K562 (cell line): ENCODE results near the gene NYAP1. TPM values are rescaled to one million over a fixed set of nuclear protein-coding genes. Genes with fewer than 3 reads are reported as not detected.

Source experiments
- ARNT ChIP-seq, 2 experiments: fragments of 450-650 bp; IDR thresholded peaks; 2 replicates each; pipeline ENCODE4 v1.6.1; 2016; ENCODE audit warnings: mild to moderate bottlenecking in 1 of 2
- BACH1 ChIP-seq: fragments of 200-800 bp; sonication (Bioruptor generic); IDR thresholded peaks from 2 replicates; pipeline ENCODE4 v1.6.1; 2016; ENCODE audit warnings: missing genetic modification characterization, missing compliant biosample characterization
- BHLHE40 ChIP-seq: IDR thresholded peaks from 2 replicates; pipeline ENCODE4 v1.6.1; 2011; ENCODE audit warnings: low read length, improper control_type of control experiment
- CBFA2T2 ChIP-seq: fragments of 450-650 bp; conservative IDR thresholded peaks from 2 replicates; pipeline ENCODE4 v1.6.1; 2017; ENCODE audit warnings: mild to moderate bottlenecking
- FOXJ2 ChIP-seq: fragments of 200-800 bp; sonication (Bioruptor generic); IDR thresholded peaks from 2 replicates; pipeline ENCODE4 v1.6.1; 2016; ENCODE audit warnings: missing genetic modification characterization, missing compliant biosample characterization
- FOXO4 ChIP-seq: fragments of 450-650 bp; formaldehyde crosslinking; IDR thresholded peaks from 2 replicates; pipeline ENCODE4 v1.4.0; 2020; ENCODE audit warnings: mild to moderate bottlenecking, moderate library complexity
- GATA2 ChIP-seq: sonication (generic); formaldehyde crosslinking; IDR thresholded peaks from 2 replicates; pipeline ENCODE4 v1.4.0; 2020; ENCODE audit warnings: mild to moderate bottlenecking, missing genetic modification reagents
- HMGXB4 ChIP-seq: sonication (generic); formaldehyde crosslinking; IDR thresholded peaks from 2 replicates; pipeline ENCODE4 v1.8.1; 2023; ENCODE audit warnings: mild to moderate bottlenecking, missing genetic modification reagents
- JUND ChIP-seq, 2 experiments: IDR thresholded peaks; 2 replicates in 1 of 2; 3 replicates in 1 of 2; pipeline ENCODE4 v1.6.1; 2011; ENCODE audit warnings: borderline replicate concordance in 2 of 2, low read depth in 2 of 2, low read length in 2 of 2, improper control_type of control experiment in 1 of 2, missing biosample characterization in 1 of 2, missing genetic modification characterization in 1 of 2, missing genetic modification reagents in 1 of 2
- LARP7 ChIP-seq: fragments of 450-650 bp; IDR thresholded peaks from 2 replicates; pipeline ENCODE4 v1.6.1; 2016
- MAZ ChIP-seq, 2 experiments: fragments of 450-650 bp in 1 of 2; sonication (generic) in 1 of 2; formaldehyde crosslinking; IDR thresholded peaks in 1 of 2; conservative IDR thresholded peaks in 1 of 2; 2 replicates each; pipeline versions ENCODE4 v1.4.0 to v1.5.0; 2020; ENCODE audit warnings: mild to moderate bottlenecking in 1 of 2, missing genetic modification reagents in 1 of 2
- MNT ChIP-seq, 2 experiments: fragments of 450-650 bp; conservative IDR thresholded peaks; 2 replicates each; pipeline ENCODE4 v1.6.1; 2017; ENCODE audit warnings: mild to moderate bottlenecking in 2 of 2, moderate library complexity in 2 of 2
- NBN ChIP-seq: fragments of 450-650 bp; IDR thresholded peaks from 2 replicates; pipeline ENCODE4 v1.6.1; 2016; ENCODE audit warnings: low read depth, mild to moderate bottlenecking
- POLR2A ChIP-seq: fragments of 450-650 bp; conservative IDR thresholded peaks from 2 replicates; pipeline ENCODE4 v1.6.1; 2016
- RAD21 ChIP-seq, 2 experiments: fragments of 250-450 bp in 1 of 2; fragments of 450-650 bp in 1 of 2; sonication (Bioruptor Pico) in 1 of 2; formaldehyde crosslinking in 1 of 2; IDR thresholded peaks in 1 of 2; conservative IDR thresholded peaks in 1 of 2; 2 replicates each; pipeline versions ENCODE4 v1.4.0 to v1.8.0; 2020 to 2022; ENCODE audit warnings: mild to moderate bottlenecking in 2 of 2, moderate library complexity in 1 of 2
- SIN3A ChIP-seq, 2 experiments: fragments of 150-350 bp in 1 of 2; IDR thresholded peaks; 2 replicates each; pipeline ENCODE4 v1.6.1; 2011 to 2016; ENCODE audit warnings: borderline replicate concordance in 2 of 2, low read depth in 2 of 2, low read length in 2 of 2, mild to moderate bottlenecking in 2 of 2, moderate library complexity in 2 of 2; ENCODE audit not compliant: control insufficient read depth in 1 of 2
- SMARCE1 ChIP-seq: fragments of 450-650 bp; IDR thresholded peaks from 2 replicates; pipeline ENCODE4 v1.7.1; 2016; ENCODE audit warnings: mild to moderate bottlenecking
- SP1 ChIP-seq: sonication (generic); formaldehyde crosslinking; IDR thresholded peaks from 2 replicates; pipeline ENCODE4 v1.8.1; 2022; ENCODE audit warnings: mild to moderate bottlenecking, missing genetic modification reagents
- SPI1 ChIP-seq: IDR thresholded peaks from 2 replicates; pipeline ENCODE4 v1.6.1; 2011; ENCODE audit warnings: low read depth, low read length, control low read depth, borderline replicate concordance
- TGIF2 ChIP-seq: sonication (generic); formaldehyde crosslinking; IDR thresholded peaks from 2 replicates; pipeline ENCODE4 v1.8.1; 2022; ENCODE audit warnings: mild to moderate bottlenecking, missing genetic modification reagents, moderate library complexity
- ZNF395 ChIP-seq: fragments of 200-800 bp; sonication (Bioruptor generic); IDR thresholded peaks from 2 replicates; pipeline ENCODE4 v1.6.1; 2017; ENCODE audit warnings: missing genetic modification characterization, missing compliant biosample characterization
- ZNF551 ChIP-seq: fragments of 250-450 bp; sonication (Bioruptor Pico); IDR thresholded peaks from 2 replicates; pipeline ENCODE4 v1.5.0; 2021; ENCODE audit warnings: mild to moderate bottlenecking, moderate library complexity
- polyA plus RNA-seq, 8 experiments: library from polyadenylated mRNA; depleted of rRNA in 4 of 8; stranded (reverse) in 5 of 8; unstranded in 3 of 8; fragments of >200 nt; fragmentation: Nextera tagmentation in 2 of 8; fragmentation: Illumina TruSeq in 1 of 8; extraction: Ambion mirVana in 2 of 8; extraction: Trizol in 1 of 8; gene quantifications; 2 replicates each; pipeline versions ENCODE4 v1.2.1 to v1.2.3, GENCODE V29; 2011 to 2014; ENCODE audit warnings: inconsistent platforms in 1 of 8, missing spikeins in 1 of 8
- total RNA-seq, 7 experiments: library from RNA; depleted of rRNA in 6 of 7; stranded (reverse); fragments of >200 nt in 6 of 7; fragmentation: Illumina TruSeq in 2 of 7; extraction: Trizol in 2 of 7; gene quantifications; 2 replicates each; pipeline versions ENCODE4 v1.2.1 to v1.2.3, GENCODE V29; 2011 to 2021; ENCODE audit warnings: low replicate concordance in 1 of 7

The NYAP1 gene
- total and polyA plus RNA-seq, 9 of the 15 experiments (the other 6 are each of a cell fraction or from before 2014, with no cell fraction given), result 0.11 to 0.88 (median 0.22) TPM; not detected in 2

- TF ChIP-seq FOXO4 (CRISPR knock-in tag), result no peak
- peak; percentile 78 for TF ChIP-seq BHLHE40
- 0 out of 4 replicates have a peak, but pooled peaks of 1 of the 2 experiments have one; percentile 33 for TF ChIP-seq SIN3A (IDR thresholded peaks at IDR 0.05; ENCODE audit: borderline replicate concordance in 2 of 2, control insufficient read depth in 1 of 2, low read depth in 2 of 2, low read length in 2 of 2)
- peak; percentile 30; the same call in 1 of the 2 replicates for TF ChIP-seq NBN
- no peak for TF ChIP-seq ZNF551
- TF ChIP-seq JUND (IDR thresholded peaks at IDR 0.05; ENCODE audit: borderline replicate concordance, low read depth, low read length), result peak; percentile 88
- TF ChIP-seq JUND (tag; IDR thresholded peaks at IDR 0.05; ENCODE audit: borderline replicate concordance, low read depth, low read length), result peak; percentile 78; the same call in 1 of the 3 replicates
- TF ChIP-seq SMARCE1, result peak; percentile 87
- TF ChIP-seq TGIF2 (CRISPR knock-in tag), result no peak
- TF ChIP-seq MNT (conservative IDR thresholded peaks at IDR 0.05), result no peak
- TF ChIP-seq MAZ (CRISPR knock-in tag; conservative IDR thresholded peaks at IDR 0.05 in 1 of 2, IDR thresholded peaks at IDR 0.05 in 1 of 2), result peak; percentile 26 to 56; a peak in 2 of 4 replicates
- no peak; a peak in 2 of 4 replicates for TF ChIP-seq ARNT (IDR thresholded peaks at IDR 0.05)
- TF ChIP-seq POLR2A, result 0 out of 2 replicates have a peak, but pooled peaks have one; percentile 31
- 0 out of 4 replicates have a peak, but pooled peaks of 1 of the 2 experiments have one; percentile 13 for TF ChIP-seq RAD21 (CRISPR knock-in tag; conservative IDR thresholded peaks at IDR 0.05 in 1 of 2, IDR thresholded peaks at IDR 0.05 in 1 of 2)
- no peak for TF ChIP-seq ZNF395 (CRISPR knock-in tag)
- TF ChIP-seq SP1 (CRISPR knock-in tag), result no peak
- peak; percentile 65; the same call in 1 of the 2 replicates for TF ChIP-seq GATA2 (CRISPR knock-in tag)
- TF ChIP-seq HMGXB4 (CRISPR knock-in tag), result no peak
- no peak for TF ChIP-seq FOXJ2 (tag)
- TF ChIP-seq BACH1, result no peak
- peak; percentile 73 for TF ChIP-seq SPI1
- no peak for TF ChIP-seq LARP7
- peak; percentile 78 for TF ChIP-seq CBFA2T2
Observed at GRCh38 chr7:100472854-100473499, 10.8 kb upstream of the NYAP1 start (continued).
